DOHH2 (cell line): ENCODE results near the gene KMT2D.
A peak's percentile ranks its signal among the peaks of the same experiment; 100 is the strongest.

Experiments
- H3F3A ChIP-seq: fragments of 200-600 bp; sonication (generic), shearing (Covaris generic); 2 replicates; pipeline ENCODE4 v1.6.0; 2016; ENCODE audit warnings: antibody characterized with exemption, mild to moderate bottlenecking; ENCODE audit not compliant: control insufficient read depth, insufficient read depth
- H3K27ac ChIP-seq: fragments of 200-600 bp; sonication (generic); 2 replicates; pipeline ENCODE4 v1.5.1; 2014; ENCODE audit warnings: low read depth, mild to moderate bottlenecking, low read length, moderate library complexity
- H3K27me3 ChIP-seq: fragments of 200-600 bp; sonication (generic); 2 replicates; pipeline ENCODE4 v1.6.1; 2014; ENCODE audit warnings: mild to moderate bottlenecking, low read length, mixed read lengths; ENCODE audit not compliant: control insufficient read depth
- H3K36me3 ChIP-seq: fragments of 200-600 bp; sonication (generic); 2 replicates; pipeline ENCODE4 v1.6.1; 2014; ENCODE audit warnings: mild to moderate bottlenecking, low read length, moderate library complexity, mixed read lengths; ENCODE audit not compliant: control insufficient read depth
- H3K4me1 ChIP-seq: fragments of 200-600 bp; sonication (generic); 2 replicates; pipeline ENCODE4 v1.6.1; 2014; ENCODE audit warnings: mild to moderate bottlenecking, low read length, mixed read lengths; ENCODE audit not compliant: control insufficient read depth
- H3K4me2 ChIP-seq: fragments of 200-600 bp; sonication (generic); 2 replicates; pipeline ENCODE4 v1.6.0; 2014; ENCODE audit warnings: mild to moderate bottlenecking, low read length, moderate library complexity
- H3K4me3 ChIP-seq: fragments of 200-600 bp; sonication (generic); 2 replicates; pipeline ENCODE4 v1.5.1; 2014; ENCODE audit warnings: mild to moderate bottlenecking, low read length, mixed read lengths
- H3K79me2 ChIP-seq: fragments of 200-600 bp; sonication (generic); 2 replicates; pipeline ENCODE4 v1.6.1; 2014; ENCODE audit warnings: mild to moderate bottlenecking, low read length, mixed read lengths; ENCODE audit not compliant: control insufficient read depth
- H3K9me2 ChIP-seq: fragments of 200-600 bp; sonication (generic); replicated peaks from 2 replicates; pipeline ENCODE4 v1.6.1; 2014; ENCODE audit warnings: mild to moderate bottlenecking, low read length, mixed read lengths; ENCODE audit not compliant: control insufficient read depth
- H3K9me3 ChIP-seq: fragments of 200-600 bp; sonication (generic); 2 replicates; pipeline ENCODE4 v1.6.1; 2014; ENCODE audit warnings: antibody characterized with exemption, low read length, mixed read lengths; ENCODE audit not compliant: control insufficient read depth, insufficient read depth
- H4K20me1 ChIP-seq: fragments of 200-600 bp; sonication (generic); 2 replicates; pipeline ENCODE4 v1.6.0; 2014; ENCODE audit warnings: low read depth, mild to moderate bottlenecking, antibody characterized with exemption, low read length, moderate library complexity; ENCODE audit not compliant: control insufficient read depth, insufficient read depth
- CTCF ChIP-seq: fragments of 200-600 bp; sonication (generic); IDR thresholded peaks from one replicate; pipeline ENCODE4 v1.5.1; 2014; ENCODE audit warnings: antibody characterized with exemption, mild to moderate bottlenecking, low read depth, low read length; ENCODE audit not compliant: poor library complexity, severe bottlenecking
- EZH2phosphoT487 ChIP-seq: fragments of 200-600 bp; sonication (generic); IDR thresholded peaks from 2 replicates; pipeline ENCODE4 v1.6.1; 2017; ENCODE audit warnings: borderline replicate concordance, mild to moderate bottlenecking, antibody characterized with exemption, low read length, moderate library complexity, mixed read lengths

Gene KMT2D

GRCh38 chr12:49043856-49044258 lies 16.7 kb downstream of the KMT2D start:
- H3K27ac ChIP-seq = no peak overlapping the region
- H3F3A ChIP-seq = no peaks in the 10 kb centered on the region
- no peaks in the 10 kb centered on the region for H3K9me2 ChIP-seq
- H3K79me2 ChIP-seq = no peaks in the 10 kb centered on the region
- 0 out of 2 replicates have a peak, but pooled peaks cover 3% of the 10 kb centered on the region for H4K20me1 ChIP-seq
- no peak overlapping the region for H3K4me2 ChIP-seq
- H3K4me3 ChIP-seq = no peak overlapping the region
- no peaks in the 10 kb centered on the region for H3K4me1 ChIP-seq
- H3K27me3 ChIP-seq = no peaks in the 10 kb centered on the region
- H3K36me3 ChIP-seq = peaks cover 94% of the 10 kb centered on the region
- no peaks in the 10 kb centered on the region for H3K9me3 ChIP-seq
- TF ChIP-seq EZH2phosphoT487 = no peak
- peak; percentile 87 for TF ChIP-seq CTCF

GRCh38 chr12:49043241-49043640 lies 17.4 kb downstream of the KMT2D start:
- no peak for TF ChIP-seq CTCF
- no peaks in the 10 kb centered on the region for H3K79me2 ChIP-seq
- H3F3A ChIP-seq = no peaks in the 10 kb centered on the region
- no peak overlapping the region for H3K4me2 ChIP-seq
- no peak overlapping the region for H3K4me3 ChIP-seq
- no peak overlapping the region for H3K27ac ChIP-seq
- H3K27me3 ChIP-seq = no peaks in the 10 kb centered on the region
- peaks cover 94% of the 10 kb centered on the region for H3K36me3 ChIP-seq
- H3K9me3 ChIP-seq = no peaks in the 10 kb centered on the region
- H4K20me1 ChIP-seq = 0 out of 2 replicates have a peak, but pooled peaks cover 3% of the 10 kb centered on the region
- H3K4me1 ChIP-seq = no peaks in the 10 kb centered on the region
- H3K9me2 ChIP-seq = no peaks in the 10 kb centered on the region

GRCh38 chr12:49041881-49042484 lies 18.6 kb downstream of the KMT2D start:
- Histone ChIP-seq H3K79me2 (no peaks in the 10 kb centered on the region), H3K4me3 (no peak overlapping the region), H3K36me3 (peaks cover 97% of the 10 kb centered on the region), H3K27me3 (no peaks in the 10 kb centered on the region), H3K9me3 (no peaks in the 10 kb centered on the region), H3K4me1 (no peaks in the 10 kb centered on the region), H4K20me1 (0 out of 2 replicates have a peak, but pooled peaks cover 3% of the 10 kb centered on the region), H3F3A (no peaks in the 10 kb centered on the region), H3K27ac (no peak overlapping the region), H3K4me2 (no peak overlapping the region), H3K9me2 (no peaks in the 10 kb centered on the region)
- TF ChIP-seq EZH2phosphoT487 = no peak
- TF ChIP-seq CTCF = no peak
